C4-2B (cell line): ENCODE measurements around the gene MYO1E.
"Not testable (repeated sequence)": the region's sequence is repeated elsewhere in the genome, so short reads cannot be mapped to it uniquely, and the experiment has no call there.

Experiments
- H3K27ac ChIP-seq: fragments of 450-650 bp; 2 replicates; pipeline ENCODE4 v1.5.1; 2017
- CTCF ChIP-seq: fragments of 450-650 bp; conservative IDR thresholded peaks from 2 replicates; pipeline ENCODE4 v1.5.1; 2017; ENCODE audit warnings: mild to moderate bottlenecking
- ZFX ChIP-seq: fragments of 450-650 bp; IDR thresholded peaks from 2 replicates; pipeline ENCODE4 v1.6.1; 2017

Gene MYO1E

GRCh38 chr15:59338414-59338813 lies 34.3 kb downstream of the MYO1E start:
- H3K27ac ChIP-seq = no peak overlapping the region

DNA sequence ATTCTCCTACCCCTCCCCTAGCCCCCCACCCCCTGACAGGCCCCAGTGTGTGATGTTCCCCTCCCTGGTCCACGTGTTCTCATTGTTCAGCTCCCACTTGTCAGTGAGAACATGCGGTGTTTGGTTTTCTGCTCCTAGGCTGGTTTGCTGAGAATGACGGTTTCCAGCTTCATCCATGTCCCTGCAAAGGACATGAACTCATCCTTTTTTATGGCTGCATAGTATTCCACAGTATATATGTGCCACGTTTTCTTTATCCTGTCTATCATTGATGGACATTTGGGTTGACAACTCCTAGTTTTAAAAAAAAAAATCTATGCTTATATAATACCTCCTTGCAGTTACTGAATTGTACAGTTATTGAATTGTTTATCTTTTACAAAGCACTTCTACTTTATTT lies 35.9 kb downstream of the MYO1E start:
- H3K27ac ChIP-seq = not testable (repeated sequence)

More at GRCh38 chr15:59338414-59338813, 34.3 kb downstream of the MYO1E start:
- TF ChIP-seq CTCF = no peak
- TF ChIP-seq ZFX = no peak

DNA sequence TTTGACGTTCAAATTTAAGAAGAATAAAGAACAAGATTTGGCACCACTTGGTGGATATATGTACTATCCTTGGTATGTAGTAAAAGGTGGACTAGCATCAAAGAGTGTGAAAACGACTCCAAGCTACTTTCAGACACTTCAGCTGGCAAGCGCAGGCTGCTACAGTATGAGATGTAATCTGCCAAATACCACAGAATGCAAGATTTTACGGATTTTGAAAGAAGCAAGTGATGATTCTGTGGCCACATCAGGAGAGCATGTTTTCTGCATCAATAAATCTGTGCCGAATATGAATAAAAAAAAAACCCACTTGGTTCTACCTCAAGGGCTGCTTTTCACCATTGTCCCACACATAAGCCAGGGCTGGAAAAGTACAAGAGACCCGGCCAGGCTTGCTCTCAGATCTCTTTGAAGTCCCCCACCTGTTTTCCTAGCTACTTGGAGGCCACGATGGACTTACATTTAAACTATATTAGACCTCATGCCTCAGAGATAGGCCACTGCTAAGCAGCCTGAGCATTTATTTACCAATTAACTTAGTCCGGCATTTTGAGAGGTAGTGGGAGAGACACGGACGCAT lies 37.4 kb downstream of the MYO1E start:
- H3K27ac ChIP-seq = no peak overlapping the region; the same call in 1 of the 2 replicates
- TF ChIP-seq ZFX (no peak), CTCF (no peak)

- TF ChIP-seq CTCF = no peak
- no peak for TF ChIP-seq ZFX
- peak overlapping the region; percentile 52 for H3K27ac ChIP-seq
Measured at GRCh38 chr15:59334076-59334415, 38.6 kb downstream of the MYO1E start.

DNA sequence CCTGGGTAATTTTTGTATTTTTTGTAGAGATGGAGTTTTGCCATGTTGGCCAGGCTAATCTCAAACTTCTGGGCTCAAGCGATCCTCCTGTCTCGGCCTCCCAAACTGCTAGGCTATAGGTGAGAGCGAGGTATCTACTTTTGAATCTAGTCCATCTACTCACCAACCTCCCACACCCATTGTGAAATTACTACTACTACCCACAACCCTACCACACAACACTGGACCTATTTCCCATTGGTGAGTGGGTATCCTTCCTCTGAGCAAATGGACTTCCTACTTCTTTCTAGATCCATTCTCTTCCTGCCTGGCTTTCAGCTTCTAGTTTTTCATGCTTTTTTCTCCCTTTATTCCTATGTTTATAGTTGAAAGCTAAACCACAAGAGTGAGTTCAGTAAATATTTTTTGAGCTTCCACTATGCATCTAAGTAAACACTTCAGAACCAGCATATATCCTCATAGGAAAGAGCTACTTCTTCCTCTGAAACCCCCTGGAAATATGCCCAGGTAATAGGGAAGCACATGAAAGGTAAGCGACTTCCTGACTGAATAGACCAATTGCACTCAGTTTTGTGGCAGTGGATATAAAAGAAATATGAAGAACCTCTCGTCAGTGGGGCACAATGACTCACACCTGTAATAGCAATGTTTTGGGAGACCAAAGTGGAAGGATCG lies 39.1 kb downstream of the MYO1E start:
- H3K27ac ChIP-seq = peak overlapping the region; percentile 52
- TF ChIP-seq CTCF (no peak), ZFX (no peak)

DNA sequence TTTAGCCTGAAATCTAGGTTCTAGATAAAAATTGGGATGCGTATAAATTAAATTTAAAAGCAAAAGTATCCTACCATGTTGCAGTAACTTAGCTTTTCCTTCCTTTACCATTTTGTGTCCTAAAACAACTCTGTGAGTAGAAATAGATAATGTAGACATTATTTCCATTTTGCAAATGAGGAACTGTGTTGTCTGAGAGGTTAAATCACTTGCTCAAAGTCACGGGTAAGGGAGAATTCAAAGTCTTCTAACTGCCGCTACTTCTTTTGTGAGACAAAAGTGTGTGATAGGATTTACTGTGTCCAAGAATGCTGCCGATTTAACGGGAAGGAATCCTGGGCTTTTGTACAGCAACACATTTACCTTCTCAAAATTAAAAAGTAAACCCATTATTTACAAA lies 40.7 kb downstream of the MYO1E start:
- TF ChIP-seq CTCF = no peak
- no peak for TF ChIP-seq ZFX
- no peak overlapping the region for H3K27ac ChIP-seq

GRCh38 chr15:59330649-59331048 lies 42.0 kb downstream of the MYO1E start:
- TF ChIP-seq ZFX (no peak), CTCF (no peak)
- no peak overlapping the region for H3K27ac ChIP-seq
